CD4-positive, alpha-beta T cell treated with Interleukin-4 for 1 hour (primary cell): ENCODE results near the gene GPATCH2.
"Not testable (repeated sequence)": the region's sequence is repeated elsewhere in the genome, so short reads cannot be mapped to it uniquely, and the experiment has no call there.

Experiments used
- DNase-seq, 2 donors: peaks; one replicate each; pipeline ENCODE4 v3.0.0-alpha.2; 2020 to 2022

Gene GPATCH2

DNA sequence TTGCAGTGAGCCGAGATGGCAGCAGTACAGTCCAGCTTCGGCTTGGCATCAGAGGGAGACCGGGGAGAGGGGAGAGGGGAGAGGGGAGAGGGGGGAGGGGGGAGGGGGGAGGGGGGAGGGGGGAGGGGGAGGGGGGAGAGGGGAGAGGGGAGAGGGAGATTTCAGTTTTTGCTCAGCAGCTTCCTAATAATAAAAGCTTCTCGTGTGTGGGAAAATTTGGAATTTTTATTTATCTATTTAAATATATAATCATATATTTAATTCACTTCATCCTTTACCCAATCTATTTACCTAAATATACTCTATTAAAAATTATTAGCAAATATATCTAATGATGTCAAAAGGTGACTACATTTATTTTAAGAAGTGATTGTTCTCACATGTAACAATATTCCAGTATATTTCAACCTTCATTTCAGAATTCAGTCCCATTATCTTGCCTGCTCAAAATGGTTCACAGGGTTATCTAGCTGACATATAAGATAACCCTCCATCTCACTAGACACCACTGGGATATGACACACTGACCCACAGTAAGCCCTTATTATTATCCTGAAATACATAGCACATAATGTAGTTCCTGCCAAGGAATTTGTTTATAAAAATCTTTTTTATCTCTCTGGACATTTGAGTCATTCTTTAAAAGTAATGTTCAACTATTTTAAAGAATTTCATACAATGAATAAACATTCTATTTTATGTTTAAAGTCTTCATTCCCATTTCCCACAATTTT lies 105.9 kb downstream of the GPATCH2 start:
- no peak for DNase-seq

GRCh38 chr1:217523921-217524320 lies 107.0 kb downstream of the GPATCH2 start:
- DNase-seq = not testable (repeated sequence)

- DNase-seq = no peak
These were observed 108.6 kb downstream of the GPATCH2 start for GRCh38 chr1:217522277-217522676.

DNA sequence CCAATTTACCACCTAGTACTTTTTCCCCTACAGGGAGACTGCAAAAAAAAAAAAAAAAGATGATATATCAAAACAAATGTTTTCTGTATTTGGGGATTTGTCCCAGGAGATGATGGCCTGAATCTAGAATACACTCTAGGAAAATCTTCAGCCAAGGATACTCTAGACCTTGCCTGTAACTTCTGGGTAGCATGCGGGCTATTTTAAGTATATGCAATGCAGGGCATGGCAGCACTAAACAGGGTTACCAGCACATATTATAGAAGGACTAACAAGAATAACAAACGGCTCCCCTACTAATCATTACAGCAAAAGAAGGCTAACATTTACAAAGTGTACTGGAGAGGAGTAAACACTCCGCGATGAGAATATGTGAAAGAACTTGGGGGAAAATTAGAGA lies 109.6 kb downstream of the GPATCH2 start:
- DNase-seq = no peak

- no peak for DNase-seq
These were observed 124.0 kb downstream of the GPATCH2 start for GRCh38 chr1:217506878-217507277.

- DNase-seq = no peak
These were observed 132.7 kb downstream of the GPATCH2 start for GRCh38 chr1:217498209-217498608.

- no peak for DNase-seq
These were observed 135.6 kb downstream of the GPATCH2 start for GRCh38 chr1:217495249-217495648.

GRCh38 chr1:217494767-217495166 lies 136.1 kb downstream of the GPATCH2 start:
- no peak for DNase-seq

DNA sequence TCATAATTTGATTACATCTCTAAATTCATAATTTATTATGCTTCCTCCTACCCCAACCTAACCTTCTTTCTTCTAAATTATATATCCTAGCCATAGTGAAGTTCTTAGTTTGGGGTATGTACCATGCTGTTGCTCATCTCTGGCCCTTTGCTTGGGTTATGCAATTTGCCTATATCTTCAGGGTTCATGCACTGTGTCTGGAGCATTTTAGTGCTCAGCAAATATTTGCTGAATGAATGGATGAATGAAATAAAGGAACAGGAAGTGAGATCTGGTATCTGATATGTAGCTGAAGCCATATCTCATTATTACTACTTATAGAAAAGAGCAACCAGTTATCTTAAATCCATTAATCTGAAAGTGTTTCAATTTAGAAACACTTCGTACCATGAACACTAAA lies 137.6 kb downstream of the GPATCH2 start:
- no peak for DNase-seq

DNA sequence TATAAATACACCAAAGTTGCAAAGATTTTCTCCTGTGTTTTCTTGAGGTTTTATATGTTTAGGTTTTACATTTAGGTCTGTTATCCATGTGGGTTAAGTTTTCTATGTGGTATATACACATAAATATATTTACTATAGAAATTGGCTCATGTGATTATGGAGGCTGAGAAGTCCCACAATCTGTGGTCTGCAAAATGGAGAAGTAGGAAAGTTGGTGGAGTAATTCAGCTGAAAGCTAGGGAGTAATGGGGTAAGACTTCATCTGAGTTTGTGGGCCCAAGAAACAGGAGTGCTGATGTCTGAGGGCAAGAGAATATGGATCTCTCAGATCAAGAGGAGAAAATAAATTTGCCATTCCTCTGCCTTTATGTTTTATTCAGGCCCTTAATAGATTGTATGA lies 146.0 kb downstream of the GPATCH2 start:
- DNase-seq = no peak

DNA sequence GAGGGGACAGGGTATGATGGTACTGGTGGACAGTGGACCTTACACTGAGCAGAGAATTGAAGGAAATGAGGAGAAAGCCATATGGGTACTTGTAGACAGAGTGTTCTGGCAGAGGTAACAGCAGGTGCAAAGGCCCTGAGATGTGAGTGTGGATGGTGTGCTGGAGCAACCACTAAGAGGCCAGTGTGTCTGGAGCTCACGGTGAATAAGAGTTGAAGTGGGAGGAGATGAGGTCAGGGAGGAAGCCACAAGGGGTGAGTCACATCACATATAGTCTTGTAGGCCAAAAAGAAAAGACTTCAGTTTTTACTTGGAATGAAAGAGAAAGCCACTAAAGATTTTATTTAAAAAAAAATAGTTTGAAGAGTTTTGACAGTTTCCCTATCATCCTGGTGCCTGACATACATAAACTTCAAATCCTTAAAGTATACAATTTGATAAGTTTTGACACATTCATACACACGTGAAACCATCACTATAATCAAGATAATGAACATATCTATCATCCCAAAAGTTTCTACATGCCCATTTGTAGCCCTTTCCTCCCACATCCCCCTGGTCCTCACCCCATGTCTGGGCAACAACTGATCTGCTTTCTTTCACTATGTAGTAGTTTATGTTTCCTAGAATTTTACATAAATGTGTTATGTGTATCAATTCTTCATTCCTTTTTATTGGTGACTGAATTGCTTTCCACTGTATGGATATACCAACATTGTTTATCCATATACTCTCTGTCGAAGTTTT lies 148.4 kb downstream of the GPATCH2 start:
- DNase-seq = no peak

GRCh38 chr1:217478450-217478849 lies 152.4 kb downstream of the GPATCH2 start:
- no peak for DNase-seq

- DNase-seq = no peak
These were observed 158.0 kb downstream of the GPATCH2 start for GRCh38 chr1:217472915-217473314.

DNA sequence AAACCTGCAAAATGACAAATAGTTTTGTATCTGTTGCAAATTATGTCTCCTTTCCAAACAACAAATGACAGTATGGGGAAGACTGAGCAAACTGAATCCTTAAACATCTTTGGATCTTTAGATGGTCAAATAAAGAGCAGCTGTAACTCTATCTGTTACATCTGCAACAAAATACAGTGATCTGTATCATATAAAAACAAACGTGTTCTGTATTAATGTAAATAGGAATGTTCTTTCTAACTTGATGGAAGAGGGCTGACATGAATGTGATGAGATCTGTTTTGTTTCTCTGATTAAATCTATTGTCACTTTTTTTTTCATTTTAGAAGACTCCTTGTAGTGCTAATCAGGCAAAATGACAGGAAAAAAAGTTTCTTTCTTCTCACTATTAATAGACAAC lies 159.5 kb downstream of the GPATCH2 start:
- DNase-seq = no peak

- no peak for DNase-seq
These were observed 160.9 kb downstream of the GPATCH2 start for GRCh38 chr1:217469983-217470382.

GRCh38 chr1:217465102-217465501 lies 165.8 kb downstream of the GPATCH2 start:
- DNase-seq = no peak

DNA sequence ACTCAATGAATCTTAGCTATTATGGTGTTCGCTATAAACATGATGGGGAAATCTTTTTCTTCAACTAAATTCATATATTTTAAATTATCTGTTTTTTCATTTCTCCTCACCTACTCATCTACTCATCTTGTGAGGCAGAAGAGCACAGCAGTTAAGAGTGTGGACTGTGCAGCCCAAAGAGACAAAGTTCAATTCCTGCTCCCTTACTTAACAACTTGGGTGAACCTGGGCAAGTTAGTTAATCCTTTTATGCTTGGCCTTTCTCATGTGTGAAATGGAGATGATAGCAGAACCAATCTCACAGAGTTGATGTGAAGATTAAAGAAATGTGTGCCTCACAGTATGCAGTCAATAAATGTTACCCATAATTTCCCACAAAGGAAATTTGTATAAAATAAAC lies 168.2 kb downstream of the GPATCH2 start:
- DNase-seq = no peak

DNA sequence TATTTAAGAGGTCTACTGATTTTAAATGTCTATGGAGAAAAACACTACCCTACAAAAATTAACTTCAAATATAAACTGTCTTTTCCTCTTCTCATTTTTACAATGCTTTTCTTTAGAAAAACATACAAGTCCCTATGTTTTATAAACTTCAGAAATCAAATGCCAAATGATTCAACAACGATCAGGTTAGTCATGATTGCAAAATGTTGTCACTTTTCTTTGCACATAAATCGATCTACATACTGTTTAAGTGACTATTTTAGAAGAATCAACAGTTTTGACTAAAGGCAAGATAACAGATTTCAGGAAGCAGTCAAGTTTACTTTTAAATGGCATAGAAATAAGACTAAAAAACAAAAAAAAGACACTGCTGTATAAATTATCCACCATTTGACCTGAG lies 168.7 kb downstream of the GPATCH2 start:
- DNase-seq = no peak

- no peak for DNase-seq
These were observed 173.9 kb downstream of the GPATCH2 start for GRCh38 chr1:217457016-217457415.

GRCh38 chr1:217456261-217456660 lies 174.6 kb downstream of the GPATCH2 start:
- DNase-seq = no peak

DNA sequence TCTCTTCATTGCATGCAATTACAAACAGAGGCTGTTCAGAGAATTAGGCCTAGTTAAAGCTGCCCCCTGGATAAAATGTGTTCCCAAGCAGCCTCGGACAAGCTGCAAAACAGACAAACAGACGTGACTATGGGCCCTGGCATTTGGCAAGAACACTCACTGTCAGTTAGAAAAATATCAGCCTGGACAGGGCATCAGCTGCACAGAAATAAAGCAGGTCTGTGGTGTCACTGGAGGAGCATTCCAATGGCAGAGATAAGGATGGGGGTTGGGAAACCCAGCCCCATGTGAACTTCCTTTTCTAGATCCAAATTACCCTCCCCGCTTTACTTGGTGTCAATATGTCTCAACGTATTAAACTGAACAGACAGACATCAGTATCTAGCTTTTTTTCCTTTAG lies 177.1 kb downstream of the GPATCH2 start:
- DNase-seq = no peak

GRCh38 chr1:217449370-217449769 lies 181.5 kb downstream of the GPATCH2 start:
- no peak for DNase-seq

DNA sequence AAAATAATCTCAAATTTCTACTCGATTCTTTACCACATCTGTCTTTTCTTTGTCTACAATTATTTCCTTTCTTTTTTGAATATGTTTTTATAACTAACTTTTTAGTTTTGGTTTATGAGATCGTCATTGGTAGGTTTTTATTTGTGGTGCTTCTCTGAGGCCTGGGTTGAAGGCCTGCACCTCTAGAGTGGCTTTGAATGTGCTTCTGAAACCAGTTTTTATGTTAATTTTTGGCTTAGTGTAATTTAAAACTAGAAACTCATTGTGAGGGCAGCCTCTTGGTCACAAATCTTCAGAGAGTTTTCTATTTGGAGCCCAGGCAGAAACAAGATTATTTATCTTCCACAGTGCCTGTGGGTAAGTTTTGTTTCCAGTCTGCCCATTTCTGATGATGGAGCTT lies 187.0 kb downstream of the GPATCH2 start:
- DNase-seq = no peak

DNA sequence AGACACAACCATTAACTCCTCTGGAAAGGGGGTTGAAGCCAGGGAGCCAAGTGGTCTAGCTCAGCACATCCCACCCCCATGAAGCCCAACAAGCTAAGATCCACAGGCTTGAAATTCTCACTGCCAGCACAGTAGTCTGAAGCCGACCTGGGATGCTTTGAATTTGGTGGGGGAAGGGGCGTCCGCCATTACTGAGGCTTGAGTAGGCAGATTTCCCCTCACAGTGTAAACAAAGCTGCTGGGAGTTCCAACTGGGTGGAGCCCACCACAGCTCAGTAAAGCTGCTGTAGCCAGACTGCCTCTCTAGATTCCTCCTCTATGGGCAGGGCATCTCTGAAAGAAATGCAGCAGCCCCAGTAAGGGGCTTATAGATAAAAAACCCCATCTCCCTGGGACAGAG lies 193.5 kb downstream of the GPATCH2 start:
- no peak for DNase-seq

- DNase-seq = no peak
These were observed 195.7 kb downstream of the GPATCH2 start for GRCh38 chr1:217435204-217435603.
